Measurements from ENCODE around the gene GNB5.

- TF ChIP-seq CTCF (conservative IDR thresholded peaks at IDR 0.05) (no peak), EZH2 (IDR thresholded peaks at IDR 0.05; ENCODE audit: low read depth) (no peak)
These were observed 4.3 kb downstream of the GNB5 start for GRCh38 chr15:52186651-52187486.
